KOPT-K1 (cell line): ENCODE results near the gene TOGARAM2.

Experiments used
- H3K27ac ChIP-seq: fragments of 200-600 bp; sonication (generic); 2 replicates; pipeline ENCODE4 v1.5.1; 2016; ENCODE audit warnings: antibody characterized with exemption, mild to moderate bottlenecking, low read depth, low read length; ENCODE audit not compliant: poor library complexity, severe bottlenecking
- H3K36me3 ChIP-seq: fragments of 200-600 bp; sonication (generic); 2 replicates; pipeline ENCODE4 v1.5.1; 2017; ENCODE audit warnings: antibody characterized with exemption, mild to moderate bottlenecking, low read length, moderate library complexity; ENCODE audit not compliant: insufficient read depth
- H3K9me3 ChIP-seq: fragments of 200-600 bp; sonication (generic); 2 replicates; pipeline ENCODE4 v1.5.1; 2017; ENCODE audit warnings: antibody characterized with exemption, low read length, mild to moderate bottlenecking; ENCODE audit not compliant: insufficient read depth, poor library complexity, severe bottlenecking

The TOGARAM2 gene

DNA sequence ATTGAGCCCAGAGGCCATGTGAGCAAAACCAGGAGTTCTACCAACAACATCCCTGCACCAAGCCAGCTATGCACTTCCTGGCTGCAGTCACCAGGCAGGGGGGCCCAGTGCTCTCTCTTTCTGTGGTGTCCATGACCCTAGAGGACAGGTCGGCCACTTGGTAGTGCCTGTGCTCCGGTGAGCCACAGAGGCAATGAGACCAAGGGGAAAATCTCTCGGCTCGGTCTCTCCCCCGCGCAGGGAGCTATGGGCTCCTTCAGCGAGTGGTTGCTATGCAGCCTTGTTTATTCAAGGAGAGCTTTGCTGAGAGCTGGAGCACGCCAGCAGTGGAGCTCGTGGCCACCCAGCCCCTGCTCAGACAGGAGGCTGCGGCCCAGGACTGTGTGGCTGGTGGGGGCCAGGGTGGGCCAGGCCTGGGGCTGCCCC, at the start of gene TOGARAM2:
TSS of gene TOGARAM2 (plus strand) at position 283 of the 426 bp plus-strand sequence. CDS start 13,537 bp downstream, outside the sequence.
- H3K9me3 ChIP-seq = no peaks in the 10 kb centered on the region
- H3K27ac ChIP-seq = no peak within 1 kb of the TSS
- H3K36me3 ChIP-seq = no peaks in the 10 kb centered on the region

DNA sequence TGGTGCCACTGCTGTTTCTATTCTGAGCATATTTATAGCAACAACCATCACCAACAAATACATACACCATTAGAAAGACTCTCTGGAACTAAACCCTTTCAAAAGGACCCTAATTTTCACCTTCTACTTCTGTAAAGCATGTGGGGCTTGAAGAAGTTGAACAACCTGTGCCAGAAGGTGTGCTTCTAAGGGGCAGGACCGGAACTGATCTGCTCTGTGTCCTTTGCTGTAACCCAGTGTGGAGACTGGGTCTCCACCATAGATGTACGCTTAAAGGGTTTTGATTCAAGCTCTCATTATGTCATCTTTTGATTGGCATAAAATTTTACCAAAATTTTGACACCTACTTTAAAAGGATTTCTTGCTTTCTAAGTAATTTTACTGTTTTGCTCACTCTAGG, 46.3 kb upstream of the TOGARAM2 start:
- H3K36me3 ChIP-seq = peaks cover 100% of the 10 kb centered on the region
- no peaks in the 10 kb centered on the region for H3K9me3 ChIP-seq
- no peak overlapping the region for H3K27ac ChIP-seq

DNA sequence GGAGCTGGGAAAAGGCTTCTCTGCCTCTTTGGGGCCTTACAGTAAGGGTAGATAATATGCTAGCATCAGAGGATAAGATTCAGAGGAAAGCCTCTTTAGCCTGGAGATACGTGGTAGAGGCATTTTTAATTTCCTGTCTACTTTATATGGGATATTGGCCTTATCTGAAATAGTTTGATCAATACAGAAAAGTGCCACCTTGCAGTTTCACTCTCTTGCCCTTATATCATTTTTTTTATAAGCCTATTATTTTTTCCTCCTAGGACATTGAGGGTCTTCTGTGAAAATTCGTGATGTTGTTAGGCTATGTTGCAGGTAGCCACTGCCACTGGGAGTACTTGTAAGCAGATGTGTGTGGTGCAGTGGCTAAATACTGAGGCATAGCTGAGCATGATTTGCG, 40.1 kb upstream of the TOGARAM2 start:
- H3K27ac ChIP-seq = no peak overlapping the region
- peaks cover 100% of the 10 kb centered on the region for H3K36me3 ChIP-seq

DNA sequence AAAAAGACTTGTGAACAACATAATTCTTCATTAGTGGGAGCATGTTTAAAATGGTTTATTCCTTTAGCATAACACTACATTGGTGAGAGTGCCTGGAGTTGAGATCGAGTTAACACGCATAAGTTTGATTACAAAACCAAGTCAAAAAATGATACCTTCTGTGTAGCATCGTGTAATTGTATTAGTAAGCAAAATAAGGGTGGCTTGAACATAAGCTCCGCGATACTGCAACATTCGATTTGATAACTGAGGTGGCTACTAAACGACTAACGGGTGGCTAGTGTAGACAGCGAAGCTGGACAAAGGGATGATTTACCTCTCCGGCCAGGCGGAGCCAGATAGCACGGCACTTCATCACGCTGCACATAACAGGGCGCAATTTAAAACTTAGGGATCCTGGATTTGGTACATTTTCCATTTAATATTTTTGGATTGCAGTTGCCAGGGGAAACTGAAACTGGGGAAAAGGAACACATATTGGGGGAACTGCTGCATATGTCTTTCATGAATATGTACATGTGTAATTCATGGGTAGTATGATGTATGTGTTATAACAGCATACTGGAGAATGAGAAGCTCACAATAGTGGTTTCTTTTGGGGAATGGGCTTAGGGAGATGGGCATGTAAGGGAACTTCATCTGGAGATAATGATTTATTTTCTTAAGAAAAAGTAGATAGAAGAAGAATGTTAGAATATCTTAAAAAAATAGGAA, 36.4 kb upstream of the TOGARAM2 start:
- Histone ChIP-seq H3K36me3 (peaks cover 100% of the 10 kb centered on the region), H3K27ac (no peak overlapping the region), H3K9me3 (peaks cover 8% of the 10 kb centered on the region)

More for the DNA sequence above, 40.1 kb upstream of the TOGARAM2 start:
- H3K9me3 ChIP-seq = no peaks in the 10 kb centered on the region

DNA sequence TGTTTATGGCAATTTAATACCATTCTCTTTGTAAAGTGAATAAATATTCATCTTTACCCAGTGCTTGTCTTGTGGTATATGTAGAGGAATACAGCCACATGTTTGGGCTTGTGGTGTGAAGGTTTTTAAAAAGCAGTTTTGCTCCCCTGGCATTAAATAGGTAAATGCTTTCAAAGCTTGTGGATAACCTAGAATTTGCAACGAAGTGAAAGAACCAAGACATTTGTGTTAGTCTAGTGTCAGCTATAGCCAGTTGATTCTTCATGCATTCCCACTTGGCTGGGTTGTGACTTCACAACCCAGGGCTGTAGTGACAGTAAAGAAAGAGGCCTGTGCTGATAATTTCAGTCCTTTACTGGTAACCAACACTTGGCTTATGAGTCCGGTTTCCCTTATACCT, 32.9 kb upstream of the TOGARAM2 start:
- no peak overlapping the region for H3K27ac ChIP-seq
- H3K36me3 ChIP-seq = peaks cover 71% of the 10 kb centered on the region

DNA sequence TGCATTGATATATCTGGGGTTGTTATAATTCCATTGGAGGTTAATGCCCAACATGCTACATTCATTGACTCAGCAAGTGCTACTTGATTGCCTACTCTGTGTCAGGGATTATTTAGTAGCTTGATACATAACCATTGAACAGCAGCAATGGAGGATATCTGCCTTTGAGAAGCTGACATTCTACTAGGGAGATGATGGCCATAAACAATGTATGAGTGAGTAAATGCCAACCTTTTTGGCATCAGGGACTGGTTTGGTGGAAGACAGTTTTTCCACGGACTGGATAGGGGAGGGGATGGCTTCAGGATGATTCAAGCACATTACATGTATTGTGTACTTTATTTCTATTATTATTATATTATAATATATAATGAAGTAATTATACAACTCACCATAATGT, 31.9 kb upstream of the TOGARAM2 start:
- Histone ChIP-seq H3K36me3 (peaks cover 61% of the 10 kb centered on the region), H3K9me3 (peaks cover 8% of the 10 kb centered on the region), H3K27ac (no peak overlapping the region)

More for the DNA sequence above, 32.9 kb upstream of the TOGARAM2 start:
- H3K9me3 ChIP-seq = peaks cover 8% of the 10 kb centered on the region

DNA sequence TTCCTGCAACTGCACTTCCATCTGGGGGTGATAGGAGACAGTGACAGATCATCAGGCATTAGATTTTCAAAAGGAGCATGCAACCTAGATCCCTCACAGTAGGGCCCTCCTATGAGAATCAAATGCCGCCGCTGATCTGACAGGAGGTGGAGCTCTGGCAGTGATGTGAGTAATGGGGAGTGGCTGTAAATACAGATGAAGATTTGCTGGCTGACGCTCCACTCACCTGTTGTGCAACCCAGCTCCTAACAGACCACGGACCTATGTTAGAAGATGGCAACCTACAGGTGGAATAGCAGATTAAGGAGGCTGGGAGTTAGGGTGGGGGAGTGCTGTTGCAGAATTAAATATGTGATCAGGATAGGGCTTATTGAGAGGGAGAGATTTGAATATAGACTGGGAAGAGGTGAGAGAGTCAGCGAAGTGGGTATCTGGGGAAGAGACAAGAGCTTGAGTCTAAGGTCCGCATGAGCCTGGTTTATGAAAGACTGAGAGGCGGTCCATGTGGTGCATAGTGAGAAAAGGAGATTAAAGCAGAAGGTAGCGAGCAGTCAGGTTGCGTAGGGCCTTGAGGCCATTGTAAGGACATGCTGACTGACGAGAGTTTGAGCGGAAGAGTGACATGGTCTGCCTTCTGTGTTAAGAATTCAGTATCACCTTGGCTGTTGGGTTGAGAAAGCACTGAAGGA, 31.3 kb upstream of the TOGARAM2 start:
- H3K9me3 ChIP-seq = peaks cover 8% of the 10 kb centered on the region
- peaks cover 55% of the 10 kb centered on the region for H3K36me3 ChIP-seq
- H3K27ac ChIP-seq = no peak overlapping the region

DNA sequence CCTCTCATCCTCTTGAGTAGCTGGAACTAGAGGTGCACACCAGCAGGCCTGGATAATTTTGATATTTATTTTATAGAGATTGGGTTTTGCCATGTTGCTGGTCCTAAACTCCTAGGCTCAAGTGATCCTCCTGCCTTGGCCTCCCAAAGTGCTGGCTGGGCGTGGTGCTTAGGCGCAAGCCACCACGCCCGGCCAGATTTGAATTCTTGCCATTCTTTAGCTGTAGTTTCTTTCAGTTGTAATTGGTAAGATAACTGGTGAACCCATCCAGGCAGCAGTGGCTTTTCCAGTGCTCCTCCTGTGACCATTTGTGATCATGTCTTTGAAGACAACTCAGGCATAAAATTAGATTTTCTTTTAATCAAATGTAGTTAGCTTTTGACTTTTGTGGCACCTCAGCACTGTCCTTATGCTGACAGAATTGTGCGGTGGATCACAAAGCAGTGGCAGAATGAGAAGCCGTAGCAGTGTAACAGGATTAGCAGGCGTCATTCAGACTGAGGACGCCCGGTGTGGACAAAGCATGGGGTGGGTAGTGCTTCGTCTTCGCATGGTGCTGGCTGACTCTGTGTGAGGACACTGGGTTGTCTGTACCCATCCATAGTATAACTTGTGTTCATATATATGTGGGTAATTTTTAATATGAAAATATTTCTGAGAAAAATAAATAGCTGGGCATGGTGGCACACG, 30.0 kb upstream of the TOGARAM2 start:
- no peak overlapping the region for H3K27ac ChIP-seq

DNA sequence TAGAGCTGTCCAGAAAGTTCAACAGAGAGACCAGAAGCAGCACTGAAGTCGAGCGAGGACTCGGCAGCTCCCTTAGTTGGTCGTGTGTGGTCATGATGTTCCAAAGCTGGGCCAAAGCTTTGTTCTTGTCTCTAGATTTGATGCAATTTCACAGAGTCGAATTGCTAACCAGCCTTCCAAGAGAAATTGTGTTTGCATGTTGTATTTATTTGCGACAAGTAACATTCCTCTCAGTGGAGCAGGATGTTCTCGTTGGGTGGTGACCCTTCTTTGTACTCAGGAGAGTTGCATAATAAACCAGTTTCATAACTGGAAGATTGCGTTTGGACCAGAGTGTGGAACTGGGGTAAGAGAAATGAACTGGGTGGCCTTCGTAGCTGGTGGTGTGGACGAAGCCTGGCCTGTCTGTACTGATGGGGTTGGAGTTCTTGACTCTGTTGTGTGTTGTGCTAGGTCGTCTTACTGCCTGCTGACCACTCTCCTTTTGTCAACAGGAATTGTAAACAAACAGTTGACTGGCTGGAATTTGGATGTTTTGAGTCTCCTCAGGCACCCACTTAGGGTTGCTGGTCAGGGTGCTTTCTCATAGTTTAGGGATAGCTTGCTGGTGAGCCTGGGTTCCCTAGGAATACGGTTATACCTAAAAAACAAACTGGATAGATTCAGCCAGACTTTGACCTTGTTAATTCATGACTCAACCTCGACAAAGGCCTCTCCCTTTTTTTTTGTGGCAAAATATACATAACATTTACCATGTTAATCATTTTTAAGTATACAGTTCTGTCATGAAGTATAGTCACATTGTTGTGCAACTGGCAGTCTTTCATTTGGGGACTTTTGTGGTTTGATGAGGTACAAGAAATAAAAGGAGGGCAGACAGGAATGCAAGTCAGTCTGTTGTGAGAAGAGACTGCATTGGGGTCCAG, 28.9 kb upstream of the TOGARAM2 start:
- Histone ChIP-seq H3K27ac (no peak overlapping the region), H3K36me3 (peaks cover 31% of the 10 kb centered on the region), H3K9me3 (peaks cover 8% of the 10 kb centered on the region)

More for the DNA sequence above, 30.0 kb upstream of the TOGARAM2 start:
- H3K36me3 ChIP-seq = peaks cover 42% of the 10 kb centered on the region
- H3K9me3 ChIP-seq = peaks cover 8% of the 10 kb centered on the region

DNA sequence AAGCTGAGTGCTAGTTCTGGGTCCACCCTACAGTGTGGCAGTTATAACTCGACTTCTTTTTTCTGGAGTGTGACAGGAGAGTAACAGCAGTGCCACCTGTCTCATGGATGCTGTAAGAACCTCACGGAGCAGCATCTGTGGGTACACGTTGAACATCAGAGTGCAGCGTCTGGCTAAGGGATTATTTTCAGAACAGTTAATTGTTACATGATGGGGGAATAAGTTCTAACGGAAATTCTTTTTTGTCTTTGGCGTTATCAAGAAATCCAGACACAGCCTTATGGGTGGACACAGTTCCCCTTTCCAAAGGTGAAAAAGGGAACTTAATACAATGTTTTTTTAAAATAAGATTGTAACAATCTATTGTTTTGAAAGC, 28.3 kb upstream of the TOGARAM2 start:
- H3K27ac ChIP-seq = no peak overlapping the region
- peaks cover 8% of the 10 kb centered on the region for H3K9me3 ChIP-seq
- peaks cover 24% of the 10 kb centered on the region for H3K36me3 ChIP-seq

DNA sequence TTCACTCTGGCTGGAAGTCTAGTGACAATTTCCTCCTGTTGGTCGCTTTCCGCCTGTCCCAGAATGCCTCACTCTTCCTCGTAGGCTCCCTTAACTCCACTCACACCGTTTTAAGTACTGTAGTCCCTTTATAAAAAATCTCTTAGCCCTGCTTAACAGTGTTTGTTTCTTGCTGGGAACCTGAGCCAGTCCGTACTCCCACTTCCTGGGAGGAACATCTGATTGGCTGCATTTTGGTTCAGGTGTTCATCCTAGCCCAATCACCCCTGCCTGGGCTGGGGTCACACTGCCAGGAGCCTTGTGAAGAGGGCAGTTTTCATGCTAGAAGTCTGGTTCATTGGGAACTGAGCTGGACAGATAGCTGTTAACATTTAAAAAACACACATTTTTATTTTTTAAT, 25.6 kb upstream of the TOGARAM2 start:
- Histone ChIP-seq H3K27ac (no peak overlapping the region), H3K9me3 (no peaks in the 10 kb centered on the region), H3K36me3 (no peaks in the 10 kb centered on the region)

DNA sequence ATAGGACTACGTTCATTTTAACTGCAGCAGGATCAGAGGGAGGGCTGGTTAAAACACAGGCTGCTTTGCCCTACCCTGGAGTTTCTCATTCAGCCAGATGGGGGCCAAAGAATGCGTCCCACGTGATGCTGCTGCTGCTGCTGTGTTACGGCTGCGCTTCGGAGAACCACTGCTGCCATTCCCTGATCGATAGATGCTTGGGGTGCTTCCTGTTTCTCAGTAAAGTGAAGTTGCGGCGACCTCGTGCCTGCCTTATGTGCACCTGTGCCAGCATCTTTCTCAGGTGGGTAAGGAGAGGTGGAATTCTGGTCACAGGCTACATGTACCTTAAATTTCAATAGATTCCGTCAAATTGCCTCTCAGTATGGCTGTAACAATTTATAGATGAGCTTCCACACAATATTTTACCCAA, 24.7 kb upstream of the TOGARAM2 start:
- Histone ChIP-seq H3K36me3 (no peaks in the 10 kb centered on the region), H3K9me3 (no peaks in the 10 kb centered on the region), H3K27ac (no peak overlapping the region)

DNA sequence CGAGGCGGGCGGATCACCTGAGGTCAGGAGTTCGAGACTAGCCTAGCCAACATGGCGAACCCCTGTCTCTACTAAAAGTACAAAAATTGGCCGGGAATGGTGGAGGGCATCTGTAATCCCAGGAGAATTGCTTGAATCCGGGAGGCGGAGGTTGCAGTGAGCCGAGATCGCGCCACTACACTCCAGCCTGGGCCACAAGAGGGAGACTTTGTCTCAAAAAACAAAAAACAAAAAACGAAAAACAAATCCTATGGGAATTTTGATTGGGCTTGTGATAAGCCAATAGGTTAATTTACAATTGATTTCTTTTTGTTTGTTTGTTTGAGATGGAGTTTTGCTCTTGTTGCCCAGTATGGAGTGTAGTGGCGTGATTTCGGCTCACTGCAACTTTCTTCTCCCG, 24.2 kb upstream of the TOGARAM2 start:
- no peaks in the 10 kb centered on the region for H3K36me3 ChIP-seq
- H3K9me3 ChIP-seq = no peaks in the 10 kb centered on the region
- no peak overlapping the region for H3K27ac ChIP-seq

DNA sequence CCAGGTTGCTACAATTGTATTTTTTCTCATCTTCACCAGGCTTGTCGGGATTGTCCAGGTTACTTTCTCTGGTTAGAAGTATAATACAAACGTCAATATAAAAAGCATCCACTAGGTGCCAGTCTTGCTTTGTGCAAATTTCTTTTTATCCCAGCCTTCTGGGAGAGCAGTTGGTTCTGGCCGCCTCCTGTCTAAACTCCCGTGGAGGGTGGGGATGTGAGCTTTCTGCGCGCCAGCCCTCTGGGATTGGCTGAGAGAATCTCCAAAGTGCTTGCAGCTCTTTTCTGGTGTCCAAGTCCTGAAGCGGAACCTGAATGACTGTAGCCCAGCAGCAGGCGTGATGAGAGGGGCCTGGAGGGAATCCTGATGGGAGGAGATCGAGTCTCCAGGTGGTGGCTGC, 22.4 kb upstream of the TOGARAM2 start:
- Histone ChIP-seq H3K36me3 (no peaks in the 10 kb centered on the region), H3K9me3 (no peaks in the 10 kb centered on the region), H3K27ac (no peak overlapping the region)
